ENCODE results near the gene MMP24OS.
"Not testable (repeated sequence)": the region's sequence is repeated elsewhere in the genome, so short reads cannot be mapped to it uniquely, and the experiment has no call there.

DNA sequence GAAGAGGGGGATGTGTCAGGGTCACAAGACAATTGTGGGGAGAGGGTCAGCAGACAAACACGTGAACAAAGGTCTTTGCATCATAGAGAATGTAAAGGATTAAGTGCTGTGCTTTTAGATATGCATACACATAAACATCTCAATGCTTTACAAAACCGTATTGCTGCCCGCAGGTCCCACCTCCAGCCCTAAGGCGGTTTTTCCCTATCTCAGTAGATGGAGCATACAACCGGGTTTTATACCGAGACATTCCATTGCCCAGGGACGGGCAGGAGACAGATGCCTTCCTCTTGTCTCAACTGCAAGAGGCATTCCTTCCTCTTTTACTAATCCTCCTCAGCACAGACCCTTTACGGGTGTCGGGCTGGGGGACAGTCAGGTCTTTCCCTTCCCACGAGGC lies 15.6 kb downstream of the MMP24OS start:
- TF ChIP-seq, protein P1, sequence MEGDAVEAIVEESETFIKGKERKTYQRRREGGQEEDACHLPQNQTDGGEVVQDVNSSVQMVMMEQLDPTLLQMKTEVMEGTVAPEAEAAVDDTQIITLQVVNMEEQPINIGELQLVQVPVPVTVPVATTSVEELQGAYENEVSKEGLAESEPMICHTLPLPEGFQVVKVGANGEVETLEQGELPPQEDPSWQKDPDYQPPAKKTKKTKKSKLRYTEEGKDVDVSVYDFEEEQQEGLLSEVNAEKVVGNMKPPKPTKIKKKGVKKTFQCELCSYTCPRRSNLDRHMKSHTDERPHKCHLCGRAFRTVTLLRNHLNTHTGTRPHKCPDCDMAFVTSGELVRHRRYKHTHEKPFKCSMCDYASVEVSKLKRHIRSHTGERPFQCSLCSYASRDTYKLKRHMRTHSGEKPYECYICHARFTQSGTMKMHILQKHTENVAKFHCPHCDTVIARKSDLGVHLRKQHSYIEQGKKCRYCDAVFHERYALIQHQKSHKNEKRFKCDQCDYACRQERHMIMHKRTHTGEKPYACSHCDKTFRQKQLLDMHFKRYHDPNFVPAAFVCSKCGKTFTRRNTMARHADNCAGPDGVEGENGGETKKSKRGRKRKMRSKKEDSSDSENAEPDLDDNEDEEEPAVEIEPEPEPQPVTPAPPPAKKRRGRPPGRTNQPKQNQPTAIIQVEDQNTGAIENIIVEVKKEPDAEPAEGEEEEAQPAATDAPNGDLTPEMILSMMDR (IDR thresholded peaks at IDR 0.05 in 2 of 3, conservative IDR thresholded peaks at IDR 0.05 in 1 of 3; ENCODE audit: borderline replicate concordance in 1 of 3, insufficient read depth in 1 of 3, low read depth in 2 of 3, low read length in 2 of 3), result not testable (repeated sequence)
- TF ChIP-seq ZFX (IDR thresholded peaks at IDR 0.05); EZH2phosphoT487 (IDR thresholded peaks at IDR 0.05; ENCODE audit: borderline replicate concordance); EZH2 (IDR thresholded peaks at IDR 0.05); REST (IDR thresholded peaks at IDR 0.05; ENCODE audit: low read depth); ZNF274 (IDR thresholded peaks at IDR 0.05; ENCODE audit: low read depth, low read length); POLR2A (IDR thresholded peaks at IDR 0.05; ENCODE audit: borderline replicate concordance, extremely low read depth, insufficient read depth, insufficient read length): not testable (repeated sequence)

Measured in HCT116 (cell line).